Panc1 (cell line): ENCODE results near the gene PNRC2.

Experiments
- POLR2AphosphoS5 ChIP-seq: IDR thresholded peaks from 2 replicates; pipeline ENCODE4 v1.6.1; 2012; ENCODE audit warnings: mild to moderate bottlenecking, low read depth, low read length, moderate library complexity
- TCF7L2 ChIP-seq: IDR thresholded peaks from 2 replicates; pipeline ENCODE4 v1.6.1; 2011; ENCODE audit warnings: mild to moderate bottlenecking, low read depth, low read length, inconsistent platforms
- TF ChIP-seq, protein P1 (sequence below): fragments of 450-650 bp; IDR thresholded peaks from 2 replicates; pipeline ENCODE4 v1.5.1; 2017; ENCODE audit warnings: mild to moderate bottlenecking

DNA sequence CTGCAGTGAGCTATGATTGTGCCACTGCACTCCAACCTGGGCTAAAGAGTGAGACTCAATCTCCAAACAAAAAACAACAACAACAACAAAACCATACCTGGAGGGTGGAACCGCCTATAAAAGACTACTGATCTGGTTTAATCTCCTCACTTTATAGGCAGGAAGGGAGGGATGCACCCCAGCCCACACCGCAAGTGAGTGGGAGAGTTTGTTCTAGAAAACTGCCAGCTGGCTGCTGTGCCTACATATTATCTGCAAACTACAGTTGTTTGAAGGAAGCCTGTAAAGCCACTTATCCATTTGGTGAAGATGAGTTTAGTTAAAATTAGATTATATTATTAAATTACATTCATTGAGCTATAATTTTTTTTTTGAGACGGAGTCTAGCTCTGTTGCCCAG, 29.6 kb downstream of the PNRC2 start:
- TF ChIP-seq, protein P1, sequence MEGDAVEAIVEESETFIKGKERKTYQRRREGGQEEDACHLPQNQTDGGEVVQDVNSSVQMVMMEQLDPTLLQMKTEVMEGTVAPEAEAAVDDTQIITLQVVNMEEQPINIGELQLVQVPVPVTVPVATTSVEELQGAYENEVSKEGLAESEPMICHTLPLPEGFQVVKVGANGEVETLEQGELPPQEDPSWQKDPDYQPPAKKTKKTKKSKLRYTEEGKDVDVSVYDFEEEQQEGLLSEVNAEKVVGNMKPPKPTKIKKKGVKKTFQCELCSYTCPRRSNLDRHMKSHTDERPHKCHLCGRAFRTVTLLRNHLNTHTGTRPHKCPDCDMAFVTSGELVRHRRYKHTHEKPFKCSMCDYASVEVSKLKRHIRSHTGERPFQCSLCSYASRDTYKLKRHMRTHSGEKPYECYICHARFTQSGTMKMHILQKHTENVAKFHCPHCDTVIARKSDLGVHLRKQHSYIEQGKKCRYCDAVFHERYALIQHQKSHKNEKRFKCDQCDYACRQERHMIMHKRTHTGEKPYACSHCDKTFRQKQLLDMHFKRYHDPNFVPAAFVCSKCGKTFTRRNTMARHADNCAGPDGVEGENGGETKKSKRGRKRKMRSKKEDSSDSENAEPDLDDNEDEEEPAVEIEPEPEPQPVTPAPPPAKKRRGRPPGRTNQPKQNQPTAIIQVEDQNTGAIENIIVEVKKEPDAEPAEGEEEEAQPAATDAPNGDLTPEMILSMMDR: no peak
- TF ChIP-seq POLR2AphosphoS5 (no peak), TCF7L2 (no peak)
